Femur (tissue), 1 donor: ENCODE results near the gene HPX.

Source experiments
- DNase-seq: peaks from one replicate; pipeline ENCODE4 v3.0.0-alpha.2; 2017

Gene HPX, protein sequence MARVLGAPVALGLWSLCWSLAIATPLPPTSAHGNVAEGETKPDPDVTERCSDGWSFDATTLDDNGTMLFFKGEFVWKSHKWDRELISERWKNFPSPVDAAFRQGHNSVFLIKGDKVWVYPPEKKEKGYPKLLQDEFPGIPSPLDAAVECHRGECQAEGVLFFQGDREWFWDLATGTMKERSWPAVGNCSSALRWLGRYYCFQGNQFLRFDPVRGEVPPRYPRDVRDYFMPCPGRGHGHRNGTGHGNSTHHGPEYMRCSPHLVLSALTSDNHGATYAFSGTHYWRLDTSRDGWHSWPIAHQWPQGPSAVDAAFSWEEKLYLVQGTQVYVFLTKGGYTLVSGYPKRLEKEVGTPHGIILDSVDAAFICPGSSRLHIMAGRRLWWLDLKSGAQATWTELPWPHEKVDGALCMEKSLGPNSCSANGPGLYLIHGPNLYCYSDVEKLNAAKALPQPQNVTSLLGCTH

DNA sequence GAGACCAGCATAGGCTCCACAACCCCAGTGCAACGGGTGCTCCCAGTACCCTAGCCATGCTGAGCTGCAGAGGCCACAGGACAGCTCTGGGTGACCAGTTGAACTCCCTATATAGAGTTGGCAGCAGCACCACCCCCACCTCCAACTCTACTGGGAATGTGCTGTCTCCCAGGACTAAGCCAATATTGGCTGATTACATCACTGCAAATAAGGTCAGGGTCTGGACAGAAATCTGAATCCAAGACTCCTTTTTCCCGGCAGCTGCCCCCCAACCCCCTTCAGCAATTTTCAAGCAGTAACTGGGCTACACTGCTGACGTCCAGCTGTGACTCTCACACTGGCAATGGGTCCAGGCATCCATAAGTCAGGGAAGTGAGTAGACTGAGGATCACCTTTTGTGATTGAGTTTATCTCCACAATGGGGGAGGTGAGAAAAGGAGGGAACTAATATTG, at the start of gene HPX:
HPX (minus strand) TSS at position 82 of the 453 bp plus-strand sequence; CDS start at position 58, 24 bp downstream.
- DNase-seq = no peak

- no peak for DNase-seq
These were observed 48.5 kb upstream of the HPX start for GRCh38 chr11:6489306-6489705.

DNA sequence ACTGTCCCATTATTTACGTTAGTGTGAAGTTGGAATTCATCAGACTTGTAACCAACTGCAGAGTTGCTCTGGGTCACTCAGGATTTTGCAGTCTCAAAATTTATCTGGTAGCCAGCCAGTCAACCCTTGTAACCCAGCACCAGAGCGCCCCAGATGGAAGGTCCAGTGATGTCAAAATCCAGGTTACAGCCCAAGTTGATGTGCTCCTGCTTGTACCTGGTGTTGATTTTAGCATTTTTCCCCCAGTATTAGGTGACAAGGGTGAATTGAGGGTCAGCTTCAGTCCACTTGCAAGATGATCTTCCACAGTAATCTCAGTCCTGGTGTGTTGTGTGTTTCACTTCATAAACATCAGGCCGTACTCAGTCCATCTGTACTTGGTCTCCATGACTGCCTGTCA, 48.0 kb upstream of the HPX start:
- DNase-seq = no peak

- no peak for DNase-seq
These were observed 47.6 kb upstream of the HPX start for GRCh38 chr11:6488342-6488741.

DNA sequence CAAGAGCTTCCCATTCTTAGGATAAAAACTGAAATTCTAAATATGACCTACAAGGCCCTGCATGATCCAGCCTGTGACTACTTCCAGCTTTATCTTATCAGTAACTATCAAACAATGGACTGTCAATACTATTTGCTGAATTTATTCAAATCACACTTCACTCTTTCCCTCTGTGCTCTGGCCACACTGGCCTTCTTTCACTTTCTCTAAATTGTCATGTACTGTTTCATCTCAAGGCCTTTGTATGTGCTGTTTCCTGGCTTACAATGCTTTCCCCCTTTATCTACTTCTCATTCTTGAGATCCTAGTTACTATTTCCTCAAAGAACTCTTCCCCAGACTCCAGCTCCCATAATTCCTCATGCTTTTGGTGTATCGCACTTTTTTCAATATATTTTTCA, 46.2 kb upstream of the HPX start:
- no peak for DNase-seq

DNA sequence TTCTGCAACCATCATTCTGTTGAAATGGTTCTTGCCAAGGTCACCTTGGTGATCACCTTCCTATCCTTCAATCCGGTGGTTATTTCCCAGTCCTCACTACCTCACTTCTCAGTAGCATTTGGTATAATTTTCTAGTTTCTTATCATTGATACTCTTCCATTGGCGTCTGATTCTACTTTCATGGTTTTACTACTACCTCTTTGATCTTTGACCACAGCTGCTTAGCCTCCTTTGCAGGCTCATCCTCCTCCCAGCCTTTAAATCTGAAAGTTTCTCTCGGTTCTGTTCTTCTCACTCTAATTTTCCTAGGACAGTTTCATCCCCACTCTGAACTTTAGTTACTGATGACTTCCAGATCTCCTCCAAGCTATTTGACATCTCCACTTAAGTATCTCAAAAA, 45.5 kb upstream of the HPX start:
- DNase-seq = no peak

- no peak for DNase-seq
These were observed 44.9 kb upstream of the HPX start for GRCh38 chr11:6485661-6486060.

DNA sequence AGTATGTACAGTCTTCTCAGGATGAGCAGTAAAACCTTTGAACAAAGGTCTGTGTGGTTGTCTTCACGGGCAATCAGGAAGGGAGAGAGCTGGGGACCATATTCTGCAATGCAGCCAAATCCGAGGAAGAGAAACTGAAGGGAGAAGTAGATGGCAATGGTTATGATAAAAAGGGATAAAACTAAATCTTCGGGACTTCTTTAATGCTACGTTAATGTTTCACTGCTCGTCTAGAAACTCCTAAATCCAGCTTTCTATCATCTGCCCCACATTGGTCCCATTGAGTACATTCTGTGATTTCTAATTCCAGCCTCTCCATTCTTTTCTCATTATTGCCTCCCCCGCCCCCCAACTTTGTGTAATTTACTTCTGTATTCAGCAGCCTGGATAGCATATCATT, 42.2 kb upstream of the HPX start:
- DNase-seq = no peak

- DNase-seq = no peak
These were observed 41.7 kb upstream of the HPX start for GRCh38 chr11:6482441-6482840.

- DNase-seq = no peak
These were observed 41.1 kb upstream of the HPX start for GRCh38 chr11:6481924-6482275.

DNA sequence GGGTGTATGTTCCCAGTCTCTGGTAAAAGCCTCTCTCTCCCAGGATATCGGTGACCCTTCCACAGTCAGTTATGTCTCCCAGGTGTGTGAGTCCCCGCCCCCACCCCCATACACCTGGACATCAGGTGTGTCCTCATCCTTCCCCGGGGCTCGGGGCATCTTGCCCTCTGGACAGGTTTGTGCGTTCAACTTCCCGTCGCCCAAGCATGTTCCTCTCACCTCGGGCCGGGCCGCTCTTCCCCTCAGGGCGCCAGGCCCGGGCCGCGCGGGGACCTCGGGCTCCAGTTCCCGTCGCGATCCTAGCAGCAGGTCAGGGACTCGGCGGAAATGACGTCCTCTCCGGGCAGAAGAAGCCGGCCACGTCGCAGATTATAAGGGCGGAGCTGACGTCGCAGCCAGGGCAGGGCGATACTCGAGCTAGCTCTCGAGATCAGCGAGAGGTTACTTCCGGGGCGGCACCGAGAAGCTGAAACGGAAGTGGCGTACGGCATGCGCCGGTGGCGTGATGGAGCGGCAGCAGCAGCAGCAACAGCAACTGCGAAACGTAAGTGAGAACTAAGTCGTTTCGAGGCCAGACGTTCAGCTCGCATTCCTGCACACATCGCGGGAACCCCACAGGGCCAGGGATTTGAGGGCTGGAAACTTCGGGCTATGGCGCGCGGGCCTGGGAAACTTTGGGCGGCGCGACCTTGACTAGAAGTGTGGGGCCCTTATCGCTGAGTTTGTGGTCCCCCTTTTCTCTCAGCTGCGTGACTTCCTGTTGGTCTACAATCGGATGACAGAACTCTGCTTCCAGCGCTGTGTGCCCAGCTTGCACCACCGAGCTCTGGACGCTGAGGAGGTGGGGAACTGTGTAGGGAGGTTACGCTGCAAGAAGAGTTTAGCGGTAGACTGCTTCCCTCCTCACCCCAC, 40.5 kb upstream of the HPX start, which contains the start of the genes ARFIP2 and TIMM10B:
ARFIP2 (minus strand) TSS at position 320 of the 912 bp plus-strand sequence. CDS start 910 bp downstream, outside the sequence.
TIMM10B (plus strand) TSS at position 490 of the 912 bp plus-strand sequence; CDS start at position 506, 16 bp downstream.
- peak; percentile 99 for DNase-seq

GRCh38 chr11:6480299-6480914, 39.6 kb upstream of the HPX start:
- DNase-seq = no peak

DNA sequence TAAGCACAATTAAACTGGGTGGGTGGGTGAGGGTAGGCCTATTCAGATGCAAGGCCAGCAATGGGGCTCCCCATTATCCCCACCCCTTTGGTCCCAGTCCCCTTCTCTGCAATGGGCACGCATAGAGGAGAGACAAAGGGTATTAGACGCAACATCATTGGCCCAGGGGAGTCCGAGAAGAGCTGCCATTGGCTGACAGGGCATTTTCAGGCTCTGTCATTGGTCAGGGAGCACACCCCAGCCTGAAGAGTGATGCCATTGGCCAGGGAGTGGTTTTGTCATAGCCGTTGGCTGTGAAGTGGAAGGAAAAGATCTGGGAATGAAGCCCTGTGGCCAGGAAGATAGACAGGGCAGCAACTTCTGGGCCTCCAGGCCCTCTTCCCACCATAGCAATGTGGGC, 35.8 kb upstream of the HPX start:
- no peak for DNase-seq

DNA sequence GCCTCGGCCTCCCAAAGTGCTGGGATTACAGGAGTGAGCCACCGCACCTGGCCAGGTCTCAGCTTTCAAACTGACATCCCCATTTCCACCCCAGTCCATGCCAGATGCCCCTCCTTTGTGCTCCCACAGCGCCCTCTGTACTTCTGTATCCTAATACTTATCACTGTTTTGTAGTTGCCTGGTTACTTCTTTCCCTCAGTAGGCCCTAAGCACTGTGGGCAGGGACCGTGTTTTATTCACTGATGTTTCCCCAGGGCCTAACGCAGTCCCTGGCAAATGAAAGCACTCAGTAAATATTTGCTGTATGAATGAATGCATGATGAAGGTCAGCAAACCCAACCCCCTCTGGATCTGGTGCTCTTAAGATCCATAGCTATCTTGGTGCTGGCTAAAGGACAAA, 35.1 kb upstream of the HPX start:
- no peak for DNase-seq

- no peak for DNase-seq
These were observed 34.2 kb upstream of the HPX start for GRCh38 chr11:6474806-6475500.

GRCh38 chr11:6474413-6474792, 33.6 kb upstream of the HPX start:
- no peak for DNase-seq

- DNase-seq = peak; percentile 97
These were observed 32.9 kb upstream of the HPX start, which contains the start of gene TRIM3 for GRCh38 chr11:6473451-6474412. TSS of gene TRIM3 (minus strand) at chr11:6473941. CDS start at chr11:6465695, 8,246 bp downstream.

- no peak for DNase-seq
These were observed 32.1 kb upstream of the HPX start for GRCh38 chr11:6472934-6473333.

DNA sequence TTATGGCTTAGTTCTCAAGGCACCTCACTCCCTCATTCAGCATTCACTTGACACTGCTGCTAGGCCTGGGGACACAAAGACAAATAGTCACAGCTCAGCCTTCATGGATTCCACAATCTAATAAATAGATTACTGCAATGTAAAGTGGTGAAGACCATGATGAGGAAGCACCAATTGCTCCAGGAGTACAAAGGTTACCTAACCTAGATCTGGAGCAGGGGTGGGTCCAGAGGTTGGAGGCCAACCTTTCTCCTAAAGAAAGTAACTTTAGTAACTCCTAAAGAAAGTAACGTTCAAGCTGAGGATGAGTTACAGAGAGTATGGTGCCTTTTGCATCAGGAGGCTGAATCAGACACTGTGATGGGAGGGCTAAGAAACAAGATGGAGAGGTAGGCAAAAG, 28.8 kb upstream of the HPX start:
- no peak for DNase-seq

DNA sequence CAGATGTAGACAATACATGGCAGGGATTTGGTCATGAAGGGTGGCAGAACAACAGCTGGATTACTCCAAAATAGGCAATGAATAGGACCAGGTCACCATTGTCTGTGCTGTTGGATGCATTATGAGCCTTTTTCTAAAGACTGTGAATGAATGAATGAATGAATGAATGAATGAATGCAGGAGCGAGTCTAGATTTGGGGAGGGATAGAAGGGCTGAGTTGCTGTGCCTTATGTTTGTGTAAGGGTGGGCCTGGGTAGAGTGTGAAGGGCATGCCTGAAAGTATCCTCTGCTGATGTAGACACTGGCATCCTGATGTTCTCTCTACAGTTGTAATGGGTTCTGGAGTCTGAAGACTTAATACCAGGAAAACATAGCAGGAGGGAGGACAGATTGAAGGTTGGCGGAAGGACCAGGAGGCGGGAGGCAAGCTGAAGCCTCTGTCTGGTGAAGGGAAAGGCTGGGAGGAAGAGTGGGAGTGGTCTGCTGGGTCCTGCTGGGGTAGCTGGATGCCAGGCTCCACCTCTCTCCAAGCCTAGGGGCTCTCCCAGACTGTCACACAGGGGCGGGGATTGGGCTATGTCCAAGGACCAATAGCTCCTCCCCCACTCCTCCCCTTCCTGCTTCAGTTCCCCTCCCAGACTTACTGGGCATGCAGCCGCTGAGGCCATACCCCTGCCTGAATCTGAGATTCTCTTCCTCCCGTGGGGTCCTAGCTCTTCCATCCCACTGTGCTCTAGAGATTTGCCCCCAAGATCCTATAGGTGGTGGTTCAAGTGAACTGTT, 28.1 kb upstream of the HPX start:
- DNase-seq = peak; percentile 93
